ENCODE results near the gene HSD17B13. TPM values are rescaled to one million over a fixed set of nuclear protein-coding genes. Genes with fewer than 3 reads are reported as not detected.

Gene HSD17B13
- polyA plus RNA-seq, 1 experiment: not detected

GRCh38 chr4:87360338-87360935 is 37.8 kb upstream of the HSD17B13 start:
- Histone ChIP-seq H3K27me3 (ENCODE audit: control insufficient read depth, insufficient read depth, low read length) (no peaks in the 10 kb centered on the region), H3K36me3 (ENCODE audit: control insufficient read depth, insufficient read depth, low read length) (peaks cover 4% of the 10 kb centered on the region), H3K4me3 (ENCODE audit: low read depth, low read length) (no peak overlapping the region)
- POLR2A ChIA-PET: no interaction called here
- DNase-seq (ENCODE audit: low read depth): no peak
- TF ChIP-seq CTCF (IDR thresholded peaks at IDR 0.05; ENCODE audit: insufficient read depth, low read depth, low read length): no peak
- CTCF ChIA-PET: no interaction called here

- no peak for DNase-seq (ENCODE audit: low read depth)
- TF ChIP-seq CTCF (IDR thresholded peaks at IDR 0.05; ENCODE audit: insufficient read depth, low read depth, low read length): no peak
- Histone ChIP-seq H3K36me3 (ENCODE audit: control insufficient read depth, insufficient read depth, low read length) (peaks cover 2% of the 10 kb centered on the region), H3K27me3 (ENCODE audit: control insufficient read depth, insufficient read depth, low read length) (no peaks in the 10 kb centered on the region), H3K4me3 (ENCODE audit: low read depth, low read length) (no peak overlapping the region)
- ChIA-PET CTCF (interaction anchor here (2.1 kb wide), 1 partner anchor 16 kb away, joined by 6 read pairs; no protein-coding TSS in a partner anchor), POLR2A (no interaction called here)
Measured at GRCh38 chr4:87359258-87359657, 36.6 kb upstream of the HSD17B13 start.

GRCh38 chr4:87356832-87357526 is 34.3 kb upstream of the HSD17B13 start:
- TF ChIP-seq CTCF (IDR thresholded peaks at IDR 0.05; ENCODE audit: insufficient read depth, low read depth, low read length): no peak
- peaks cover 2% of the 10 kb centered on the region for H3K36me3 ChIP-seq (ENCODE audit: control insufficient read depth, insufficient read depth, low read length)
- no peak for DNase-seq (ENCODE audit: low read depth)
- H3K4me3 ChIP-seq (ENCODE audit: low read depth, low read length): no peak overlapping the region
- no peaks in the 10 kb centered on the region for H3K27me3 ChIP-seq (ENCODE audit: control insufficient read depth, insufficient read depth, low read length)
- ChIA-PET POLR2A (no interaction called here), CTCF (interaction anchor here (0.6 to 2.2 kb wide), 3 partner anchors 12 to 710 kb away, joined by 3 to 7 read pairs (median 6); no protein-coding TSS in a partner anchor)

- TF ChIP-seq CTCF (IDR thresholded peaks at IDR 0.05; ENCODE audit: insufficient read depth, low read depth, low read length): no peak
- H3K4me3 ChIP-seq (ENCODE audit: low read depth, low read length): no peak overlapping the region
- H3K27me3 ChIP-seq (ENCODE audit: control insufficient read depth, insufficient read depth, low read length): no peaks in the 10 kb centered on the region
- ChIA-PET POLR2A (no interaction called here), CTCF (interaction anchor here (0.6 to 2.4 kb wide), 17 partner anchors 10 to 1609 kb away, joined by 3 to 13 read pairs (median 3); no protein-coding TSS in a partner anchor)
- DNase-seq (ENCODE audit: low read depth): no peak
- H3K36me3 ChIP-seq (ENCODE audit: control insufficient read depth, insufficient read depth, low read length): peaks cover 2% of the 10 kb centered on the region
Measured at GRCh38 chr4:87354168-87355102, 31.8 kb upstream of the HSD17B13 start.

- TF ChIP-seq CTCF (IDR thresholded peaks at IDR 0.05; ENCODE audit: insufficient read depth, low read depth, low read length): peak; percentile 64
- Histone ChIP-seq H3K36me3 (ENCODE audit: control insufficient read depth, insufficient read depth, low read length) (no peaks in the 10 kb centered on the region), H3K27me3 (ENCODE audit: control insufficient read depth, insufficient read depth, low read length) (no peaks in the 10 kb centered on the region), H3K4me3 (ENCODE audit: low read depth, low read length) (no peak overlapping the region)
- ChIA-PET CTCF (interaction anchor here (0.7 to 2.4 kb wide), 16 partner anchors 10 to 496 kb away, joined by 3 to 13 read pairs (median 3); no protein-coding TSS in a partner anchor), POLR2A (no interaction called here)
- DNase-seq (ENCODE audit: low read depth): no peak
Measured at GRCh38 chr4:87353592-87353991, 30.9 kb upstream of the HSD17B13 start.
